Stimulated activated CD8-positive, alpha-beta memory T cell treated with anti-CD3 and anti-CD28 coated beads, Interleukin-7, amount 100 ng/mL, for 4 hours (primary cell): ENCODE measurements around the gene OR5H14.
"Not testable (repeated sequence)": the region's sequence is repeated elsewhere in the genome, so short reads cannot be mapped to it uniquely, and the experiment has no call there.

Experiments
- DNase-seq, 2 donors: peaks; one replicate each; pipeline ENCODE4 v3.0.0-alpha.2; 2020; ENCODE audit warnings: low read depth in 2 of 2

Gene OR5H14

DNA sequence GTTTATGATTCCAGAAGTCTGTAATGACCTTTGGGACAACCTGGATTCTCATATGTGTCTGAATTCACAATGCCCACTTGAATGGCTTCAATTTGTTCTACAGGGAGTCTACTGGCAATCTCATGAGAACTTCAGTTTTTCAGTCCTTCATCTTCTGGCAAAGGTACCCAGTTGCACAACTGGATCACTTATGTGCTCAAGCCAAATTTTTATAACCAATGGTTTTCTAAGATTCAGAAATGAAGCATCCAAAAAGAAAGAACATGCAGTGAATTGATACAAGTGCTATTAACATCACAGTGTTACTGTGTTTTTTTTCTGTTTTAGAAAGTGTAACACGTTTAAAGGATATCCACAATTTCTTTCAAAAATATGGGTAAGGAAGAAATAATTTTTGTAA is at the start of gene OR5H14:
TSS of gene OR5H14 (plus strand) at position 301 of the 400 bp plus-strand sequence. CDS start 1,907 bp downstream, outside the sequence.
- DNase-seq: no peak

DNA sequence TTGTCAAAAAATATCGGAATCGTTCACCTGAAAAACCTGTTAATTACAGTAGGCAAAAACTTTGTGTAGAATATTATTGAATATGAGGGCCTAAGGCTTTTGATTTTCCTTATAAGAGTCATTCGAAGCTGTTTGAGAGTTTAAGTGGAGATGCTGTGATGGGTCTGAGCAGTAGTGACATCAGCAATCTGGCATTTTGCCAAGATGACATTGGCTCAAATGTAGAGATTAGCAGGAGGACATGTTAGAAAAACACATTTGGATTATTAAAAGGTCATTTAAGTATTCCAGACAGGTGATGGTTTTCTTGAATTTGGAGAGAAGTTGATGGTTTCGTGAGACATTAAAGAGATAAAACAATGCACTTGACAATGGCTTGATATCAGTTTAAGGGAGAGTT is 47.4 kb upstream of the OR5H14 start:
- DNase-seq: no peak

GRCh38 chr3:98108162-98108561 is 39.1 kb upstream of the OR5H14 start:
- DNase-seq: no peak

- no peak for DNase-seq
Observed at GRCh38 chr3:98109807-98110549, 37.3 kb upstream of the OR5H14 start.

DNA sequence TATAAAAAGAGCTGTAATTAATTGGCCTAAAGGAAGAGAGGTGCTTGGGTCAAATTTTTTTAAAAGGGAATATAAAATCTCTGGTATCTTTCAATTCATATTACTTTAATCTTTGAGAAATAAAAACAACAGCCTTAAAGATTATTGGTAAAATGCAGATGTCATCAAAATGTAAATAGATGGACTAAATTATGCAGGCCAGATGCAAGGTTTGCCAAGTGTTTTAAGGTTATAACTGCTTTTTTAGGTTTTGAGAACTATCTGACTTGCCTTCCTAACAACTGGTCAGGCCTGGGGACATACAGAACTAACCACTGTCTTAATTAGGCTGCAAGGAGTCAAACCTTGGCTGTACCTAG is 36.8 kb upstream of the OR5H14 start:
- DNase-seq: no peak

- DNase-seq: no peak
Observed at GRCh38 chr3:98114264-98114663, 33.0 kb upstream of the OR5H14 start.

DNA sequence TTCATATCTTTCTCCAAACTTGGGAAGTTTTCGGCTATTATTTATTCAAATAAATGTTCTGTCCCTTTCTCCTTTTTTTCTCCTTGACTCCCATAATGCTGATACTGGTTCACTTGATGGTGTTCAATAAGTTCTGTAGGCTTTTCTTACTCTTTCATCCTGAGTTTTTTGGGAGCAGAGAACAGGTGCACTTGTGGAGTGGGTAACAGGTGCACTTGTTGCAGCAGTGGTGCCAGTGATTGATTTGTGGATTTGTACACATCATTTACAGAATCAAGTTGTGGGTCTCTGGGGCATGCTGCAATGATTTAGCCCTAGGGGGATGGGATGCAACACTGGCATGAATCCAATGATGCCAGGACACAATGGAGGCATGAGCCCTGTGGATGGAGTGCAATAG is 31.6 kb upstream of the OR5H14 start:
- DNase-seq: no peak

- DNase-seq: no peak
Observed at GRCh38 chr3:98130421-98130820, 16.9 kb upstream of the OR5H14 start, which contains the start of gene OR5H1. Gene OR5H1 (plus strand): TSS chr3:98130721. CDS start chr3:98132698, 1,977 bp downstream.

DNA sequence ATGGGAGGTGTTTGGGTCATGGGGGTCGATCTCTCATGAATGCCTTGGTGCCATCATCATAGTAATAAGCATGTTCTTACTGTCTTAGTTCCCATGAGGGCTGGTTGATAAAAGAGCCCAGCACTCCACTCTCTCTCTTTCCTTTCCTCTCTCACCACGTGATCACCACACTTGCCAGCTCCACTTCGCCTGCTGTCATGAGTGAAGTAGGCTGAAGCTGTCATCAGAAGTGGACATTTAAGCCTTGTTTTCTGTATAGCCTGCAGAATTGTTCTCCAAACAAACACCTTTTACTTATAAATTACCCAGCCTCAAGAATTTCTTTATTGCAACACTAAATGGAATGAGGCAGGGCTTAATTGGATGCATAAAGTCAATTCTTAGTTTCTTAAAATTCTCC is 10.6 kb upstream of the OR5H14 start:
- no peak for DNase-seq

DNA sequence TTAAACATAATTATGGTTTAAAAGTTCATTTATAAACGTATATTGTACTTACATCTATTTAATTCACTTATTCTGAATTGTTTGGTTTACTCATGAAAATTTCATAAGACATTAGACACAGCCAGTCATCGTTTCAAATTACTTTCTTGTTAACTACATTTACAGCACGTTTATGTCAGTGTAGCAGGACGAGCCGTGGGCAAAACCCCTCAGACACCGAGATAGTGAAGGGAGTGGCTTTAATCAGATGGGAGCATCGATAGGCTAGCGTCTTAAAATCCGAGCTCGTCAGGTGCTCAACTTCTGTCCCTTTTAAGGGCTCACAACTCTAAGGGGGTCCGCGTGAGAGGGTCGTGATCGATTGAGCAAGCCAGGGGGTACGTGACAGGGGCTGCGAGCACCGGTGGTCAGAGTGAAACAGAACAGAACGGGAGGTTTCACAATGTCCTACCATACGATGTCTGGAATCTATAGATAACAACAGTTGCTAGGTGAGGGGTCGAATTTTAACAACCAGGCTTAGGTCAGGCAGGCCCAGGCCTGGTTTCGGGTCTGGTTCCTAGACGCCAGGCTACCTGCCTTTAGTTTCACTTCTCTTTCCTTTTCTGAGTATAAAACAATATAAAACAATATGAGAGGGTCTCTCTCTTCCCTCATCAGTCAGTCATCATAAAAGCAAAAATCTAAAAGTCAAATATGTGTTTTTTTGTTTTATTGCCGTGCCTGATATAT is 9.3 kb upstream of the OR5H14 start:
- not testable (repeated sequence) for DNase-seq

- no peak for DNase-seq
Observed at GRCh38 chr3:98140531-98140930, 6.7 kb upstream of the OR5H14 start.

- no peak for DNase-seq
Observed at GRCh38 chr3:98148751-98149150, 1.5 kb downstream of the OR5H14 start.

- not testable (repeated sequence) for DNase-seq
Observed at GRCh38 chr3:98149456-98149855, 2.2 kb downstream of the OR5H14 start.

- DNase-seq: no peak
Observed at GRCh38 chr3:98151241-98151640, 4.0 kb downstream of the OR5H14 start.

- no peak for DNase-seq
Observed at GRCh38 chr3:98166396-98166795, 19.1 kb downstream of the OR5H14 start, which contains the start of gene OR5H15. Gene OR5H15 (plus strand): TSS chr3:98166696. CDS start chr3:98168700, 2,004 bp downstream.

DNA sequence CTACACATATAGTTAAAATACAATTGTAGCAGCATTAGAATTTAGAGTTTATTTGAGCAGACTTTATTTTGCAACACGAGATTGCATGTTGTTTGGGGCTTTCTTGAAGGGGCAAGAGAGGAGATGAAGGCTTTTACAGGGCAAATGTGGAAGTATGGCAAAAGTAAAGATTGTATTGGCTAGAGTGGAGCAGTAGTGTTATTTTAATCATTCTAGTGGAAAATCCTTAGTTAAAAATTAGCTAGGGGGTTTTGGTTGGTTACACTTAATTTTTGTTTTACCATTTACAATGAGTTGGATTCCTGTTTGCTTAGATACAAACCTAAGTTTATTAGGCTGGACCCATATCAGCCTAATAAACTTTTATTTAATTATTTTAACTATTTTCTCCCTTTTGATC is 23.8 kb downstream of the OR5H14 start:
- DNase-seq: no peak

GRCh38 chr3:98172621-98173020 is 25.3 kb downstream of the OR5H14 start:
- no peak for DNase-seq

GRCh38 chr3:98180319-98180890 is 33.1 kb downstream of the OR5H14 start:
- no peak for DNase-seq

DNA sequence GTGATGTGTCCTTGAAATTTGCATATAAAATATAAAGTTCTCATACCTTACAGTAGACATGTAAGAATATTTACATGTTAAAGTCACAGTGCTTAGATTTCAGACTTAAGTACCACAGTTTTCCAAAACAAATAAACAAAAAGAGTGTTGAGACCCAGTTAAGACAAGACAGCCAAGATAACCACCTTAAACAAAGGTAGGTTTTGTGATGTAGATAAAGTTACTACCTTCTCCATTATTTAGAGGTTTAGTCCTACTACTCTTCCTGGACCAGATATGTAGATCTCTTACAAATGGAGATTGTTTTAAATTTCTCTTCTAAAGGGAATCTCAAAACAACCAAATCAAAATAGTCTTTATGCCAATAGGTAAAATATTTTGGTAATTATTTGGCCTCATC is 34.9 kb downstream of the OR5H14 start:
- no peak for DNase-seq

- no peak for DNase-seq
Observed at GRCh38 chr3:98185180-98185579, 37.9 kb downstream of the OR5H14 start.

GRCh38 chr3:98188545-98188944 is 41.3 kb downstream of the OR5H14 start:
- DNase-seq: no peak

DNA sequence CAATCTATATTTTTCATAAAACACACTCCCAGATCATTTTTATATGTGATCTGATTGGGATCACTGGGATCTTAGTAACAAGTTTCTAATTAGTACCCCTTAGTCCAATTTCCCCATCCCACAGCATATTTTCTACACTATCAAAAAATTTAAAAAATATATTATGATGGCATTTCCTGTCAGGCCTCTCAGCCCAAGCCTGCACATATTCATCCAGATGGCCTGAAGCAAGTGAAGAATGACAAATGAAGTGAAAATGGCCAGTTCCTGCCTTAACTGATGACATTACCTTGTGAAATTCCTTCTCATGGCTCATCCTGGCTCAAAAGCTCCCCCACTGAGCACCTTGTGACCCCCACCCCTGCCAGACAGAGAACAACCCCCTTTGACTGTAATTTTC is 43.6 kb downstream of the OR5H14 start:
- not testable (repeated sequence) for DNase-seq

- DNase-seq: not testable (repeated sequence)
Observed at GRCh38 chr3:98196293-98196692, 49.0 kb downstream of the OR5H14 start.
